RCC 7860 (cell line): ENCODE data around the gene IFT122.

ENCODE experiments used
- DNase-seq: peaks from one replicate; pipeline ENCODE4 v3.0.0-alpha.2; 2015; ENCODE audit warnings: low spot score
- FAIRE-seq: peaks from 2 replicates; lab custom pipeline; 2012; peaks lifted over from hg19 to GRCh38; lab: Jason Lieb, UNC

Gene IFT122

GRCh38 chr3:129415830-129416229, 24.2 kb upstream of the IFT122 start:
- DNase-seq, result no peak
- no peak for FAIRE-seq

DNA sequence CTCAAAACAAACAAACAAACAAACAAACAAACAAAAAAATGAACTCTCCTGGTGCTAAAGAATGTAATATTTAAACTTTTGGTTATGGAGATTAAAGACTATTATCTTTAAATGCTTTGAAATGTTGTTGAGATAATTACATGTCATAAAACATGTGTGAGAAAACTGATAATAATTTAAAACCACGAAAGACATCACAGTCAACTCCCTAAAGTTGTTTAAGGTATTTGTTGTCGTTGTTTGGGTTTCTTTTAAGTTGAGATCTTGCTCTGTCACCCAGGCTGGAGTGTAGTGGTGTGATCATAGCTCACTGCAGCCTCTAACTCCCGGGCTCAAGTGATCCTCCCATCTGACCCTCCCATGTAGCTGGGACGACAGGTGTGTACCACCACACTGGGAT, 23.6 kb upstream of the IFT122 start:
- DNase-seq (no peak), FAIRE-seq (no peak)

DNA sequence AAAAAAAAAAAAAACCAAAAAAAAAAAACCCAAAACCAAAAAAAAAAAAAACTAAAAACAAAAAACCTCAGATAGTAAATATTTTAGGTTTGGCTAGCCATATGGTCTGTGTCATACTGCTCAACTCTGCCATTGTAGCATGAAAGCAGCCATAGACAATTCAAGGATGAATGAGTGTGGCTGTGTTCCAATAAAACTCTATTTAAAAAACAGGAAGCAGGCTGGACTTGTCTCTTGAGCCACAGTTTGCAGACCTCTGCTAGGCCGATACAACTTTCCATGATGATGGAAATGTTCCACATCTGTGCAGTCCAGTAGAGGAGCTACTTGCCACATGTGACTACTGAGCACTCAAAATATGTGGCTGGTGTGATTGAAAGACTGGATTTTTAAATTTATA, 22.7 kb upstream of the IFT122 start:
- DNase-seq, result no peak
- FAIRE-seq, result no peak

- FAIRE-seq (no peak), DNase-seq (no peak)
Measured at GRCh38 chr3:129418041-129418973, 21.7 kb upstream of the IFT122 start.

DNA sequence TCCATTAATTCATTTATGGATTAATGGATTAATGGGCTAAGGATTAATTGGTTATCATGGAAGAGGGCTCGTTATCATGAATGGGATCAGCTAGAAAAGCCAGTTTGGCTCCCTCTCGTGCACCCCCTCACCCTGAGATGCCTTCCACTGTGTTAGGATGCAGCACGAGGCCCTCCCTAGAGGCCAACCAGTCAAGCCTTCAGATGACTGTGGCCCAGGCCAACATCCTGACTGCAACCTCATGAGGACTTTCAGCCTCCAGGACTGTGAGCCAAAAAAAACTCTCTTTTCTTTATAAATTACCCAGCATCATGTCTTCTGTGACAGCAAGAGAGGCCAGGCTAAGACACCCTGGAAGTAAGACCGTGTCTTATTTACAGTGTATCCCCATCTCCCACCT, 20.5 kb upstream of the IFT122 start:
- FAIRE-seq (no peak), DNase-seq (no peak)

DNA sequence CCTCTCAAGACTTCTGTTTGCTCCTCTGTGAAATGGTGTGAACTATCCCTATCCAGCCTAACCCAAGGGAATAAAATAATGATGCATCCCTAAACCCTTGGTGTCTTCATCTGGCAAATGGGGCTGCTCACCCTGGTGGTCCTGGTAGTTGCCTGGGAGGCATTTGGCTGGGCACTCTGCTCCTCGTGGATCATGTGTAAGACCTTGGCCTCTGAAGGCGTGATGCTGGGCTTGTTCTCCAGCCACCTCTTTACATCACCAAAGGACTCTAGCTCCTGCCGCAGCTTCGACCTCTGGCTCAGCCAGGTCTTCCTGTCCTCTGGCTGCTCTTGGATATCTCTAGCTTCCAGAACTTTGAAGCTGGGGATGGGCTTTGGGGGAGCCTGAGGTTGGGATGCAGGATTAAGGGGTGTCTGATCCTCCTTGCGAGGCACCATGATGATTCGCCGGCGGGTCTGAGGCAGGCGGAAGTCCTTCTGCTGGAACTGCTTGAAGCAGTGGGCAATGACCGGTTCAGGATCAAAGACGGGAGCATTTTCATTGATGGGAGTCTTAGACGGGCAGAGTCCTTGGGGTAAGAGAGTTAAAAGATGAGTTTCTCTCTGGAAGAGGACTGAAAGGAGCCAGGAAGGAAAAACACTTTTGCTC, 18.7 kb upstream of the IFT122 start:
- DNase-seq, result no peak
- FAIRE-seq, result no peak

DNA sequence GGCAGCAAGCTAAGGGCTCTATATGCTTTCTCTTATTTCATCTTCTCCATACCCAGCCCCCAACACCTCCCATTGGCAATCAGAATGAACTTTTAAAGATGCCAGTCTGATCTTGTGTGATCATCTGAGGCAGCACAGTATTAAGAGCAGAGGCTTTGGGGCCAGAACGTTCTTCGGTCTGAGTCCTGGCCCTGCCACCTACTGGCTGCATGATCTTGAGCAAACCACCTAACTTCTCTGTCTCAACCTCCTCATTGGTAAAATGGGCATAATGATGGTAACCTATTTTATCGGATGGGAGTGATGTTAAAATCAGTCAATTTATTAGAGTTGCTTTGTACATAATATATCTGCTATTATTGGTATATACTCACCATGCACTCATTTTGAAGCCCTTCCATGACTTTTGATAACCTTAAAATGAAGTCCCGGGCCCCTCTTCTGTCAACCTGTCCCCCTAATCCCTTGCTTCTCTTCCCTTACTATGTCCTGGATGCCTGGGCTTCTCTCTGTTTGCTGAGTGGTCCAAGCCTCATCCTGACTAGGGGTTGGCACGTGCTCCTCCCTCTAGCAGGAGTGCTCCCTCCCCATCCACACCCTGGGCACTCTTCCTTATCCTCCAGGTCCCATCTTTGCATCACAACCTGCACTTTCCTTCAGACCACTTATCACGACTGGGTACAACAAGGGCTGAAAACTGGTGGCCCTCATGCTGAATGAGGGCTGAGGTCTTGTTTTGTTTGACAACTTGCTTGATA, 17.9 kb upstream of the IFT122 start:
- no peak for FAIRE-seq
- no peak for DNase-seq

GRCh38 chr3:129422897-129423296, 17.1 kb upstream of the IFT122 start:
- no peak for FAIRE-seq

DNA sequence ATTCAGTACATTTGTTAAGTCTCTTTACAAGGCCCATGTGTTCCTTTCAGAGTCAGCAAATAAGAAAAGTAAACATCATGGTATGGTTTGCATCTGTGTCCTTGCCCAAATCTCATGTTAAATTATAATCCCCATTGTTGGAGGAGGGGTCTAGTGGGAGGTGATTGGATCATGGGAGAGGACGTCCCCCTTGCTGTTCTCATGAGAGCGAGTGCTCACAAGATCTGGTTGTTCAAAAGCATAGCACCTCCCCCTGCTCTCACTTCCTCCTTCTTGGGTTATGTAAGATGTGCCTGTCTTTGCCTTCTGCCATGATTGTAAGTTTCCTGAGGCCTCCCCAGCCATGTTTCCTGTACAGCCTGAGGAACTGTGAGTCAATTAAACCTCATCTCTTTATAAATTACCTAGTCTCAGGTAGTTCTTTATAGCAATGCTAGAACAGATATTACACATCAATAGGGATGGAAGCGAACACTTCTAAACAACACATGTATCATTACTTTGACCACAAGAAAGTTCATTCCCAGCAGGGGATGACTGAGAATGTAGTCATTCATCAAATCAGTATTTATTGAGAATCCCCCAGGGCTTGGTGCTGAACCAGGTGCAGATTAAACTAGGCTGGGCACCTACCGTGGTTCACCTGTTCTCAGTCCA, 15.7 kb upstream of the IFT122 start:
- FAIRE-seq (no peak), DNase-seq (no peak)

More at GRCh38 chr3:129422897-129423296, 17.1 kb upstream of the IFT122 start:
- DNase-seq, result no peak

- no peak for DNase-seq
Measured at GRCh38 chr3:129425213-129425612, 14.8 kb upstream of the IFT122 start.

DNA sequence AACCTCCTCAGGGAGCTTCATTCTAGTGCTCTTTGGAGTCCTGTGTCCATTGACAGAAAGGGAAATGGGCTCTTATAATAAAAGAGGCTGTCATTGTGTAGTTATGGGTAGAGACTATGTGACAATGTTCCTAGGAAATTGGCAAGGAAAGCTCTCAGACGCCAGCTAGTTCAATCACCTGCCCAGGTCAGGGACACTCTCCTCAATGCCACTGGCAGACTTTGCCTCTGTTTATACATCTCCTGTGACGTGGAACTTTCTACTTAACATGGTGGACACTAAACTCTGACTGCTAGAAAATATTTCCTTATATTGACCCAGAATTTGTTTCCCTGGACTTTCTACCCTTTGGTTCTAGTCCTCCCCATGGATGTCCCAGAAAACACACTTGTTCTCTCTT, 14.4 kb upstream of the IFT122 start:
- no peak for DNase-seq
- no peak for FAIRE-seq

More at GRCh38 chr3:129425213-129425612, 14.8 kb upstream of the IFT122 start:
- FAIRE-seq, result no peak

GRCh38 chr3:129428007-129428375, 12.0 kb upstream of the IFT122 start:
- FAIRE-seq (no peak), DNase-seq (no peak)

- FAIRE-seq (no peak), DNase-seq (no peak)
Measured at GRCh38 chr3:129428376-129429079, 11.5 kb upstream of the IFT122 start, which contains the start of gene EFCAB12. TSS of gene EFCAB12 (minus strand) at chr3:129428636. CDS start at chr3:129428488, 148 bp downstream.

- no peak for FAIRE-seq
Measured at GRCh38 chr3:129429080-129429451, 11.0 kb upstream of the IFT122 start.

DNA sequence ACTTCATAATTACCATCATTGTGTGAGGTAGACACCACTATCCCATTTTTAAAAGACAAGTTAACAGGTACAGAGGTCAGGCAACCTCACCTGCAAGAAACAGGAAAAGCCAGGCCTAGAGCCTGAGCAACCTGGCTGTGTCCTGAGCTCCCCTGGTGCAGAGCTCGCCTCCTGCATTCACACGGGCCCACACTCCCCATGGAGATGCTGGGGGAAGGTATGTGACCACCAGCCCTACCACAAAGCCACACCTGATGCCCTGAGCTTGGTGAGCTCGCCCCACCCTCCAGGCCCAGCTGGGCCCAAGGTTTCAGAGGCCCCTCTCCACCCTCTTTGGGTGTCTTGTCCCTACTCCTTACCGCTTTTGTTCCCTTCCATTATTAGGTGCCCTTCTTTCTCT, 10.4 kb upstream of the IFT122 start:
- no peak for FAIRE-seq
- no peak for DNase-seq

More at GRCh38 chr3:129429080-129429451, 11.0 kb upstream of the IFT122 start:
- no peak for DNase-seq

DNA sequence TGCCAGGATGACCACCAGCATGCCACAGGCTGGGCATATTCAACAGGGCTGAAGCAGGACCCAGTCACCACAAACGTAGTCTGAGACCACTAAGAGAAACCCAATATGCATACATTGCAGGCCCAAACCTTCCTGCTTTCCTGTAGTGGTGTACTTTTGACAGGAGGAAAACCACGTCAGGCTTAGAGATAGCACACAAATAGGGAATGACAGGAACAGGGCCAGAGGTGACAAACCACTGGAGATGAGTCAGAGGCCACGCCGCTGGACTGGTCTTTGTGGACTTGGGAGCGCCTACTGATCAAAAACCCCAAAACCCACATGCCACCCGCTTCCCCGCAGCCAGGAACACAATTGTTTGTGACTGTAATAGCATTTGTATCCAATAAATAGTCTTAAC, 8.0 kb upstream of the IFT122 start:
- peak; percentile 61 for DNase-seq
- FAIRE-seq, result peak; percentile 52

- FAIRE-seq, result peak; percentile 96
- DNase-seq, result peak; percentile 71
Measured at GRCh38 chr3:129432671-129433070, 7.4 kb upstream of the IFT122 start.

DNA sequence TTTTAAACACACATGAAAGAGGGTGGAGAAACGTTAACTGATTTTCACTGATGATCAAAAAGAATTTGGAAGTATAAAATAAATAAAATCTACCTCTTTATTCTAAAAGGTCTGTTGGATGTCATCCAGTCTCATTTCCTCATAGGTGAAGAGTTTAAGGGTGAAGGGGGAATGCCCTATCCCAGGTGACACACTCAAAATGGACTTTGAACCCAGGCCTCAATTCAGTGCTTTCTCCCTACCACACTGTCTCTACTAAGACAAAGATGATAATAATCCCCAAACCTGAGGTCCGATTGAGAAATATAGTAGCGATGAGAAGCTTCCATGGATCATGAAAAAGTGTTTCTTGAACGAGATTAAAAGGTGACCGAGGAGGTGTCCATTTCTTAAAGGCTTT, 6.5 kb upstream of the IFT122 start:
- DNase-seq (no peak), FAIRE-seq (no peak)

GRCh38 chr3:129434140-129434539, 5.9 kb upstream of the IFT122 start:
- DNase-seq, result no peak
- no peak for FAIRE-seq

- no peak for FAIRE-seq
- no peak for DNase-seq
Measured at GRCh38 chr3:129435367-129435766, 4.7 kb upstream of the IFT122 start.
